Frontal cortex (tissue), 4 donors: ENCODE measurements around the gene ANO7. TPM values are rescaled to one million over a fixed set of nuclear protein-coding genes. Genes with fewer than 3 reads are reported as not detected.

Experiments
- DNase-seq, 2 donors: peaks; one replicate each; pipeline ENCODE4 v3.0.0; 2012; ENCODE audit warnings: low spot score in 2 of 2
- FAIRE-seq: peaks from 2 replicates; lab custom pipeline; 2012; peaks lifted over from hg19 to GRCh38; lab: Jason Lieb, UNC
- total RNA-seq: library from RNA; depleted of rRNA; stranded (reverse); fragments of >200 nt; gene quantifications from one replicate; pipeline ENCODE4 v1.2.3, GENCODE V29; 2014
- donor health status: control.
- donor health status: control.
- donor health status: control.

The ANO7 gene
- total RNA-seq, 1 donor from 2014 or later = 0.41 TPM

GRCh38 chr2:241156971-241157441 is 31.5 kb upstream of the ANO7 start:
- DNase-seq (no peak), FAIRE-seq (no peak)

- no peak for FAIRE-seq
- no peak for DNase-seq
These were observed 30.5 kb upstream of the ANO7 start for GRCh38 chr2:241157841-241158545.

DNA sequence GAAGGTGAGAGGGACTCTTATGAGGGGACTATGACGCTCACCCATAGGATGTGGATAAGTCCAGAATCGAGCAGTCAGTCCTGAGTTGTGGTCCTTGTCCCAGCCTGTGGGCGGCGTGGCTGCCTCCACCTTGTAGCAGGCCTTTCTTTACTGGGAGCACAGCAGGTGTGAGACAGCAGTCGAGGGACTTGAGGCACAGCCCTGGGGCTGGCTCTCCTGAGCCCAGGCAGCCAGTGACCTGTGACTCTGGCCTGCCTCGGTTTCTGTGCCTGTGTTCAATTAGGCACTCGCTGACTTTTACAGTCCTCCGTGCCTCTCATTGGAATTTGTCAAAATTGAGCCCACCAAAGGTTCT is 30.0 kb upstream of the ANO7 start:
- FAIRE-seq (no peak), DNase-seq (no peak)

- FAIRE-seq = no peak
- DNase-seq = no peak
These were observed 29.4 kb upstream of the ANO7 start for GRCh38 chr2:241159116-241159515.

DNA sequence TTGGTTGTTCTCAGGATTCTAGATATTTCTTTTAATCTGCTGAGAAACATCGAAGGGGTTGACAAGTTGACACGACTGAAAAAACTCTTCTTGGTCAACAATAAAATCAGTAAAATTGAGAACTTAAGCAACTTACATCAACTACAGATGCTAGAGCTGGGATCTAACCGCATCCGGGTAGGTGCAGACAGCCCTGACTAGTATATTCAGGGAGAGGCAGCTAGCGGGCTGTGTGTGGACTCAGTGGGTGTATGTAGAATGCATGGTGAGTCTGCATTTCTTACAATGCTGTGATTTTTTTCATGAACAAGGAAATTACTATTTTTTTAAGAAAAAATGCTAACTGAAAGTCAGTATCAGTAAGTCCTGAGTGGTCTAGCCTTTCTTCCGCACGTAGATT is 28.2 kb upstream of the ANO7 start:
- no peak for FAIRE-seq
- DNase-seq = no peak

DNA sequence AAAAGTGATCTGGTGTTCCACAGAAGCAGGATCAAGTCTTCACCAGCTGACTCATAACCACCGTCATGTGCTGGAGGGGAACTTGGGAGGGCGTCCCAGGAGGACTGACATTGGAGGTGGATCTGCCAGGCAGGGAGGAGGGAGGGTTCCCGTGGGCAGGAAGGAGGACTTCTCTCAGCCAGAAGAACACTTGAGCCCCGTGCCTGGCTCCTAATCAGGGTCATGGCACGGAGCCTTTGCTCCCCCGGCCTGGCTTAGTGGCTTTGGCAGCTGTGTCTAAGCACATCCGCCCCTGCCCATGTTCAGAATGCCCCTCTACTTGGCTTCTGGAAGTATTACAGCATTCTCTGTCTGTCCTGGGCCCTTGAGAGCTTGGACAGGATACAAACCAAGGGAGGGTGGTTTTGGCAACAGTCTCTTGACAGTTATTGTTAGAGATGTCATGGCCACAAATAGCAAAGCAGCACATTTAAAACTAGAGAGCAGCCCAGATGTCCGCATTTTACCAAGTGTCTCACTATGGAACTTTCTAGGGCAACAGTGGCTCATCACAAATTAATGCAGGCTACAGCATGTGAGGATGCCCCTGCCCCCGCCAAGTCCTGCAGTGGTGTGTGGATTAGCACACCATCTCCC is 26.7 kb upstream of the ANO7 start:
- FAIRE-seq (no peak), DNase-seq (peak; percentile 46 to 48)

DNA sequence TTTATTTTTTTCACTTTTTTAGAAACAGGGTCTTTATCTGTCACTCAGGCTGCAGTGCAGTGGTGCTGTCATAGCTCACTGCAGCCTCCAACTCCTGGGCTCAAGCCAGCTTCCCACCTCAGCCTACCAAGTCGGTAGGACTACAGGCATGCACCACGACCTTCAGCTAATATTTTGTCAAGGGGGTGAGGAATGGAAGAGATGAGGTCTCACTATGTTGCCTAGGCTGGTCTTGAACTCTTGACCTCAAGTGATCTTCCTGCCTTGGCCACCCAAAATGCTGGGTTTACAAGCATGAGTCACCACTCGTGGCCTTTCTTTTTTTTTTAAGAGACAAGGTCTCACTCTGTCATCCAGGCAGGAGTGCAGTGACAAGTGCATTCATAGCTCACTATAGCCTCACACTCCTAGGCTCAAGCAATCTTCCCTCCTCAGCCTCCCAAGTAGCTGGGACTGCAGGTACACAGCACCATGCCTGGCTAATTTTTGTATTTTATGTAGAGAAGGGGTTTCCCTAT is 24.8 kb upstream of the ANO7 start:
- DNase-seq (no peak), FAIRE-seq (no peak)

- DNase-seq (no peak), FAIRE-seq (no peak)
These were observed 20.1 kb upstream of the ANO7 start for GRCh38 chr2:241168366-241168765.

DNA sequence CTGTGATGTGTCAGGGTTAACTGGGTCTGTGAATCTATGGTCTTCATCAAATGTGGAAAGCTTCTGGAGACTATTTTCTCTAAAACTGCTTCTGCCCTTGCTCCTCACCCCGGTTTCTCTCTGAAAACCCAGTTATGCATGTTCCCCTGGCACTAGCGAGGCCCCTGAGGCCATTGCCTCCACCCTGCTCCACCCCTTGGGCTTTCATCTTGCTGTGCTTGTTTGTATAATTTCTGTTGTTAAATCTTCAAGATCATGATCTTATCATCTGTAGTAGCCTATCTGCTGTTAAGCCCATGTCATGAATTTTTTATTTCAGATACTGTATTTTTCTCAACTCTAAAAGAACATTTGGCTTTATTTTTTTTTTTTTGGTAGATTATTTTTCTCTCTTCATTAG is 14.9 kb upstream of the ANO7 start:
- FAIRE-seq = no peak
- DNase-seq = no peak

DNA sequence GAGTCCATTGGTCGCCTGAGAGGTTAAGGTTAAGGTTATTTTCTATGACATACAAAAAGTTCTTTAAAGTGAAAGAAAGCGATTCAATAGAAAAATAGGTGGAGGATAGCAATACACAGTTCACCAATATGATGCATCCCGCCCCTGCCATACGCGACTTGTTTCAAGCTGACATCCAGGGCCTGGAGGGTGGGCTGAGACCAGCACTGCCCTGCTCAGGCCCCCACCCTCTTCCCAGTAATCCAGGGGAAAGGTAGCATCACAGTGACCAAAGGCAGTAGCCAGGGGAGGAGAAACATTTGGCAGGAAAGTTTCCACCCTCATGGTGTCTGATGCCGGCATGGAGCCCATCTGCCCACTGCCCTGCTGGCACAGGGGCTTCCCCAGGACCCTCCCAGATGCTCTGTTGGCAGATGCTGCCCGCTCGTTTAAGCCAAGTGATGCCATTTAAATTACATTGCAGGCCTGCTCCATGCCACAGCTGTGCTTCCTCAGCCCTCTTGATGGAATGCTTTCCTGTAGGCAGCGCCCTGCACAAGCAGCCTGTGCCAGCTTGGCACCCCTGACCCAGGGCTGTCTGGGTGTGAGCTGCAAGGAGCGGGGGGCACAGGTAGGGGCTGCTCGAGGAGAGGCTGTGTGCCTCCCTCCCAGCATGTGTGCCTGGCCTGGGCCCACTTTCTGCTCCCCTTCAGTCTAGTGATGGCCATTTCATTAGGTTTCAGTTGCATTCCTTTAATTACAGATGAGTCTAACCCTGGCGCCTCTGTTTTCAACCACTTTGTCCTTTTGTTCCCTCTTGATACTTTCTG is 10.7 kb upstream of the ANO7 start:
- no peak for DNase-seq
- FAIRE-seq = no peak

DNA sequence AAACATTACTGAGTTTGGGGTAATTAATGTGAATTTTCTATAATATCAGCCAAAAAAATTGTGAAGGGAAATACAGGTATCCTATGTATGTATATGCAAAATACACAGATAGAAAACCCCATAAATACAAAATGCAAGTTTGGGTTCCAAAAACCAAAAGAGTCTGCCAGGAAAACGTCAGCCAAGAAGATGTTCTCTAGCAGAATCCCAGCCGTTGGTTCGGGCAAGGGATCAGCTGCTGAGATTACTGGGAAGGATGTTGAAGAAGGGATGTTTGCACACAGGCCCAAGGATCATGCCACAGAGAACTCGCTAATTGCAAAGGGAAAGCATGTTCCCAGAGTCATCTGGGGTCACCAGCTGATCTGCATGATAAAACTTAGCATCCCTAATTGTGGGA is 9.5 kb upstream of the ANO7 start:
- DNase-seq (no peak), FAIRE-seq (no peak)

- DNase-seq (no peak), FAIRE-seq (no peak)
These were observed 8.6 kb upstream of the ANO7 start for GRCh38 chr2:241179899-241180298.

DNA sequence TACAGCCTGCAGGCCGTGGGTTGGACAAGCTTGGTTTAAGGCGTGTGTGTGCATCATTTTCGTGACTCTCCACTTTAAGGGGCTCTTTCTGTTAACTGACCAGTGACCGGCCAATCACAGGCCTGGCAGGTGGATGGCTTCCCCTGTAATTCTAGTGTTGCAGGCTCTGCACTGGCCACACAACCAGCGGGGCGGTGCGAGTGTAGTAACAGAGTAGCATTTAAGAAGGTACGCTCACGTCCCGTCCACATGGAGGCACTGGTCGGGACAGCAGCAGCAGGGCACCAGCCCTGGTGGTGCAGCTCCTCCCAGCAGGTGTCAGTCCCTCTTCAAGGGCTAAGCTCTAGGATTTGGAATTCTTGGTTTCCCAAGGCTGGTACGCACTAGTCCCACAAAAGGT is 8.0 kb upstream of the ANO7 start:
- no peak for FAIRE-seq
- DNase-seq = no peak

DNA sequence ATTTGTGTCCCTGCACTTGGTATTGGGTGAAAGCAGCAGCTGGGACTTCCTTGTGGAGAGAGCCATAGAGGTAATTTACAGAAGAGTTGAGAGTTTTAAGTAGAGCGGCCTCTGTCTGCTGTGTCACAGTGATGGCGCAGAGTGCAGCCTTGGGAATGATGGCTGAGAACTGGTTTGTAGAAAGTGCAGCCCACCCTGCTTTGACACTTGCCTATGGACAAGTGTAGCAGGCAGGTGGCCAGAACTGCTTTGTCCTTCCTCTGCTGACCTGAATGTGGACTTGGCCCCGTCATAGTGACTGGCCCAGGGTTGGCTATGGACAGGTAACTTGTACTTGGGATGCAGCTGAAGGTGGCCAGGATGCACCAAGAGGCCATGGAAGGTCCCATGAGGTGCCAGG is 6.4 kb upstream of the ANO7 start:
- FAIRE-seq (no peak), DNase-seq (no peak)

DNA sequence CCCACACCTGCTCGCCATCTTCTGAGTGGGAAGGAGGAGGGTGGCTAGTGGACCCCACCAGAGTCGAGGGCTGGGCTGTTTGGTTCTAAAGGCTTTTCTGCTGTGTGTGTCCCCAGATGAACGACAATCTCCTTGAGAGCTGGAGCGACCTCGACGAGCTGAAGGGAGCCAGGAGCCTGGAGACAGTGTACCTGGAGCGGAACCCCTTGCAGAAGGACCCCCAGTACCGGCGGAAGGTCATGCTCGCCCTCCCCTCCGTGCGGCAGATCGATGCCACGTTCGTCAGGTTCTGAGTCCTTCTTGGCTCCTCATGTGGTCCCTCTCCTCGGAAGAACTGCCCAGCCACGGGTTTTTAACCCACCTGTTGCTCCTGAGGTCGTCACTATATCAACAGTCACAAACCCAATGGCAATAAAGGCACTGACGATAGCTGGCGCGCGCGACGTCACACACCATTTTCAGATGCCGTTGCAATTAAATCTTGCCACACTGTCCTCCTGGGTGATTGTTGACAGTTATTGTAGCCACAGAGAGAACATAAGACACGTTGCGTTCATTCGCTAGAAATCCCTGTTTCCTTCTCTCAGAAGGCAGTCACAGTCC is 5.8 kb upstream of the ANO7 start:
- no peak for DNase-seq
- FAIRE-seq = no peak

- DNase-seq = no peak
- no peak for FAIRE-seq
These were observed 5.3 kb upstream of the ANO7 start for GRCh38 chr2:241183221-241183620.

GRCh38 chr2:241184901-241185300 is 3.6 kb upstream of the ANO7 start:
- FAIRE-seq (no peak), DNase-seq (no peak)

- DNase-seq = no peak
- no peak for FAIRE-seq
These were observed 2.5 kb upstream of the ANO7 start for GRCh38 chr2:241185961-241186360.

GRCh38 chr2:241187101-241187917 is 1.2 kb upstream of the ANO7 start:
- DNase-seq (no peak), FAIRE-seq (no peak)

DNA sequence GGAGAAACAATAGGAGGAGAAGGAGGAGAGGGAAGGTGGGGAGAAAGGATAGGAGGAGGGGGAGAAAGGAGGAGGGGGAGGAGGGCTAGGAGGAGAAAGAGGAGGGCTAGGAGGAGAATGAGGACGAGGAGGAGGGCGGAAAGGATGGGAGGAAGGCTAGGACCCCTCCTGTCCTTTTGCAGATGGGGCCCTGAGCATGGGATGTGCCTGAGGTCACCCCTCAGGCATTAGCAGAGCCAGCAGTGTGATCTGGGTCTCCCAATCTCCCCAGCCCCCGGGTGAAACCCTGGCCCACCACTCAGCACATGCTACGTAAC is 601 bp upstream of the ANO7 start:
- no peak for FAIRE-seq
- DNase-seq = no peak
